ENCODE results near the gene ATP6V0A4.
"Not testable (repeated sequence)": the region's sequence is repeated elsewhere in the genome, so short reads cannot be mapped to it uniquely, and the experiment has no call there.

Gene ATP6V0A4

DNA sequence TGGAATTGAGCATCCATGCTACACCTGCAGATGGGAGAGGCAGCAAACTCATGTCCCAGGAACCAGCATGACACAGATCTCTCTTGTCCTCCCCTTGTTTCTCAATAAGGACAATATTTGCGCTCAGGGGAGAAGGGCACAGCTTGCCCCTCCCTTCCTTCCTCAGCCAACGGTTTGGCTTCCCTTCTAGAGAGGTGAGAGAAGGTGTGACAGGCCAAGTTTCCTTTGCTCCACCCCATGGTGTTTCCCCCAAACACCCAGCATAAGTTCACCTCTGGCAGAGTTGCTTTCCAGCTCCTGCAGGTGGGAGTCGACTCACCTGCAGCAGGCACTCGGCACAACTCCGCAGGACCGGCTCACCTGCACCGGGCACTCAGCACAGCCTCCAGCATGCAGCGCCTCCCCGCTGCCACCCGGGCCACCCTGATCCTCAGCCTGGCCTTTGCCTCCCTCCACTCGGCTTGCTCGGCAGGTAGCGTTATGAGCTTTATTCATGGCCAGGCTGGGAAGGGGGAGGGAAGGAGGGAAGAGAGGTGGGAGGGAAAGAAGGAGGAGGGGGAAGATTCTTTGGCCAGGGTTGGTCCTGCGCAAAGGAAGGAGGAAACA is at the start of gene ATP6V0A4, which contains the start of gene TMEM213:
Gene ATP6V0A4, minus strand, starts transcription at position 482 of the 606 bp plus-strand sequence. CDS start 26,949 bp downstream, outside the sequence.
Gene TMEM213, plus strand, starts transcription at position 280 of the 606 bp plus-strand sequence. Its CDS starts 111 bp downstream, at position 391.
- DNase-seq: no peak

DNA sequence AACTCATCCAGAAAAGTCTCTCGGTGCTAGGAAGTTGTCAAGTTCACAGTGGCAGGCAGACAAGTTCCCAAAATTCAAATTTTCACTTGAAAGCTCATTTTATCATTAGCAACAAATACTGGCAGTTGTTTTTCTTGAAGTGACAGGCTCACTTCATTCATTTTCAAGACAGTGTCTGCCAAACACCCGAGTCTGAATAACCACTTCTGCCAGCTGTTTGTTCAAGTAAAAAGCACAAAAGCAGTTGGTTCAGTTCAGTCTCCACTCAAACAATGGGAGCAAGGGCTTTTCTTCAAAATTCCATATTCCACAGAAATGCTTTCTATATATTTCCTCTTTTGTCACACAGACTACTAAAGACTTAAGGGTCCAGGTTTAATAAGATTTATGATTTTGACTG is 47.7 kb upstream of the ATP6V0A4 start:
- no peak for DNase-seq

DNA sequence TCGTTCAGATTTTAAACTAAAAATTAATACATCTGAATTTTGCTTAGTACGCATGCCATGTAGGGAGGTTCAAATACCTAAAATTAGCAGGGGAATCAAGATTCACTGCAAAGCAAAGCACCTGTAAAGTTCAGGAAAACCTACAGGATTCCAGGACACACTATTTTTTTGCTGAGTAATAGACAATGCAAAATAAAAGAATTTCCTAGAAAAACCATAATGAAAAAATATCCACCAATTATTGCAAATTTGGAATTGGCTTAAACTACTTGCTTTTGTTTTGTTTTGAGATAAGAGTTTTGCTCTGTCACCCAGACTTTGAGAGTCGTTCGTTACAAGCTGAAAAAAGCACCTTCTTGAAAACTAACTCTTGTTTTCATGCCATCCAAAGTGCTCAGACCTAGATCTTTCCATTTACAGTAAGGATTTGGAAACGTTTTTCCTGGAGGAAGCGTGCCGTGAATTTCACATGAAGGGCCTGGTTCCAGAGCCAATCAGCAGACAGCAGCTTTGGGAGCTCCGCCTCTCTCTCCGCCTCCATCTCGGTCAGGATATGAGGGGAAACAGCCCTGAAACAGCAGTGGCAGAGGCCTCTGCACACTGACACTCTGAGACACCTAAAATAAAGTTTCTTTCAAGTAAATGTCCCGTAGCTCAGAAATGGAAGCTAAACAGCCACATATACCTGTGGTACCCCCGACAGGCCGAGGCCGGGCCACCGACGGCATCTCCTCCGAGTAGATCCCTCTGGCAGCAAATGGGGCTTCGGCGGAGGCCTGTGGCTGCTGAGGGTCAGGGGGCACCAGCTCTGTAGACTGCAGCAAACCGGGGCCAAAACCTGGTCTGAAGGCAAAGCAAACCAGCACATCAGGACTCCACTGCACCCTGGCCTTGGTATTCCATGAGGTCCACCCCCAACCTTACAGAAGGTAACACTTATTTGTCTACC is 45.9 kb upstream of the ATP6V0A4 start:
- no peak for DNase-seq

DNA sequence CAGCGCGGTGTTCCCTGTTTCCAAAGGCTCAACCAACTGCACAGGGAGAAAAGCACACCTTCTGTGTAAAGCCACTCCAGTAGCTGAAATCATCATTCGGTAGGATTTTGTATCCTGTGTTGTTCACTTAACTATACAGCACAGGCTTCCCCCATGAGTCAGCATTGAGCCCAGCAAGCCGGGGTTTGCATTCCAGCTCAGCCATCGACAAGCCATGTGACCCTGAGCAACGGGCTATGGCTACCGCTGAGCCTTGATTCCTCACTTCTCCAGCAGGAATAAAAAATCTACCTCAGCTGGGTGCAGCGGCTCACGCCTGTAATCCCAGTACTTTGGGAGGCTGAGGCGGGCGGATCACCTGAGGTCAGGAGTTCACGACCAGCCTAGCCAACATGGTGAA is 44.1 kb upstream of the ATP6V0A4 start:
- no peak for DNase-seq

DNA sequence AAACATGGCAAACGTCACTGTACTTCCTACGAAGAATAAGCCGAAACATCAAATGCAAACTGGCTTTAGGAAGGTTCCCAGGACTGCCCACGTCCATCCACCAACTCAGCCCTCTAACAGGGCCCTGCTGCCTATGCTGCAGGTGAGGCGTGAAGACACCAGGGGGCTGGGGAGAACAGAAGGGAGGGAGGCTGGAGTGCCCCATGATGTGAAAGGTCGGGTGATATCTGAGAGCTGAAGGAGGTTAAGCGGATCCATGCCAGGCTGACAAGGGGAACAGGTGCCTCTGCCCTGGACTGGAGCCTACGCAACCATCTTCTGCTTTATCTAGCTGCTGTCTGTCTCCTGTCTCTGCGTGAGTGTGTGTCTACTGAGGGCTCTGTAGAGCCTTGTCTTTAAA is 40.2 kb upstream of the ATP6V0A4 start:
- DNase-seq: no peak

DNA sequence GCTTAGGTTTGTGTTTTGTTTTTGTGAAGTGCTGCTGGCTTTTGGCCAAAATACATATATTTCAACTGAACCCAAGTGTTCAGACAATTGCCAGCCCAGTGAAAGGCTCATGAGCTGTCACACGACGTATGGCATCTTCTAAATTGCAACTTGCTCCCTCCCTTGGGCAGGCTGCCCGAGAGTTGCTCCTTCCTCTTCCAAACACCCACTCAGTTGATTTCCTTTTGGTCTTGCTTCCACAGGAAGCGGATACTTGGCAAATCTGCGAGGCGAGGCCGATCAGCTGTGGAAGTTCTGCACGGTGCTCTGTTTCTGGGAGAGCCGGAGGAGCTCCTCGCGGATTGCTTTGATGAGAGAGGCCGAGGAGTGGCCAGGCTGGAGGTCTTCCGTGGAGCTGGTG is 39.6 kb upstream of the ATP6V0A4 start:
- DNase-seq: no peak

DNA sequence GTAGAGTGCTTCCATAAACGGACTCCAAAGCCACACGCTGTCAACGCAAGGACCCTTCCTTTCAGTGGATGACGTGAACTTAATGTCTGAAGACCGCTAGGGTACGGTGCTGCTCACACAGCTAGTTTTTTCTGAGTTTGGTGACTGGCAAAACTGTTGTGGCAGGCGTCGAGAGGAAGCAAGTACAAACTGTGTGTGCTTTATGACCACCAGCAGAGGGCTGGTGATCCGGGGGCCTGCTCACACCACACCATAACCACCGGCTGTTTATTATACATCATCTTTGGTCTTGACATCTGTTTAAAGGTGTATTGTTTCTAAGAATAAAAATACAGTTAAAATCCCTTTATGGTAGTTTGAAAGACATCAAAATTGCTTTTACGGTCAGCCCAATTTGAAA is 37.1 kb upstream of the ATP6V0A4 start:
- DNase-seq: no peak

DNA sequence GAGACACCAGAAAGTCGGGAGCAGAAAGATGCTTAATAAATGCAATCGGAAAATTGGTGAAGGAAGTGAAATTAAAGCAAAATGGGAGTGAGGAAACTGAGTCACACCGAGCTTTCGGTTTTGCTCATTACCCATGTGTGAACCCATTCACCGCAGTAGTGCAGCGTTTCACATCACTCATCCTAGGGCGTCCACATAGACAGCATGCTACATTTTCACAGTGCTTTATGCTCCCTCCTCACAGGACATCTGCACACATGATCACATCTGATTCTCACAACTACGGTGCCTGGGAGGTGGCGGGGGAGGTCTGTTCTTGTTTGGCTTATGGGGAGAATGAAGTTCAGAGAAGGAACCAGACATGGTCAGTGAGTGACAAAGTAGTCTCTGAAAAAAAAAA is 36.6 kb upstream of the ATP6V0A4 start:
- DNase-seq: peak; percentile 10 to 17

DNA sequence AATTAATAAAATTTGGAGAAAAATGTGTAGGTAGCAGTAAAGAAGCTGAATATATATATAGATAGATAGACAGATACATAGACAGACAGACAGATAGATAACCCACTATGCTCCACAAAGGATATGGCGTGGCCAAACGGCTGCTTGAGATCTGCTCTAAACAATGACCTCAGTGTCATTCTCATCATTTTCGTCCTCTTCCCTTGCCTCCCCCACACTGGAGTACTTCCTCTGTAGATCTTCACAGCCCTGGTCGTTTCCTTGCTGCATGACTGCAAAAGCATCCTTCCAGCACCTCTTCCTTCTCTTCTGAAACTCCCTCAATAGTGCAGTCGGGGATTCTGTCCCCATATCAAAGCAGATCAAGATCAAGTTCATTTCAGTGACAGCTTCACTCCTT is 35.6 kb upstream of the ATP6V0A4 start:
- DNase-seq: no peak

DNA sequence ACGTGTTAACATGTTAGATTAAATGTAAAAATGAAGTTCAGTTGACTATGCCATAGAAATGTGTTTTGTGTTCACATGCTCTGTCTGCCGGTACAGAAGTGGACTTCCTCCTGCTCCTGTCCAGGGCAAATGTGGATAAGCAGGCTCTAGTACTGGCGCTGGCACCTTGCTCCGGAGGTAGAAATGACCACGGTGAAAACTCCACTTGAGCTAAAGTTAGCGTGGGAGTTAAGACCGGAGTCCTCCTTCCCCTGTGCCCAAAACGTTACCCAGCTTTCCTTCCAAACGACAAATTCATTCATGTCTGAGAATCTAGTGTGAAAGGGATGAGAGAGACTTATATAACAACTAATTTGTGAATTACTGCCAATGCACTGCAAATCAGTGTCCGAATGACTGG is 35.0 kb upstream of the ATP6V0A4 start:
- DNase-seq: no peak

DNA sequence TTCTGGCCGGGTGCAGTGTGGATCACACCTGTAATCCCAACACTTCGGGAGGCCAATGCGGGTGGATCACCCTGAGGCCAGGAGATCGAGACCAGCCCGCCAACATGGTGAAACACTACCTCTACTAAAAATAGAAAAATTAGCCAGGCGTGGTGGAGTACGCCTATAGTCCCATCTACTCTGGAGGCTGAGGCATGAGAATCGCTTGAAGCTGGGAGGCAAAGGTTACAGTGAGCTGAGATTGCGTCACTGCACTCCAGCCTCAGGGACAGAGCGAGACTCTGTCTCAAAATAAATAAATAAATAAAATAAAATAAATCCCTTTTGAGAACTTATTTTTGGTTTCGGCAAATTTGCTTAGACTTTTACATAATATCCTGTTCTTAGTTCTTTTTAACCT is 31.3 kb upstream of the ATP6V0A4 start:
- DNase-seq: no peak

DNA sequence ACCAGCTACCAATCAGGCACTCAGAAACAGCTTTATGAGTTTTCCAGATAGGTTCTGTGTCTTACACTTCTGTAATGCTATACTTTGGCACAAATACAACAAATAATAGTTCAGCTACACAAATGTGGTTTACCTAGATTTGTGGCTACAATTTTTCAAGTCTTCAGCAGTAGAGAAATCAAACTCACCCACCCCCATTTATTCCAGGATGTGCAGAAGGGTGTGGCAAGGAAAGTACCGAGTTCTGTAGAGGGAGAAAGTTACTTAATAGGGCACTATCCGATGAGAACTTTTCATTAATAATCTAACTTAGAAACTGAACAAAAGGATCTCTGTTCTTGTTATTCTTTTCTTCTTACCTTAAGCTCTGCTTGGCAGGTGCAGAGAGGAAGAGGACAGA is 30.3 kb upstream of the ATP6V0A4 start:
- DNase-seq: no peak

DNA sequence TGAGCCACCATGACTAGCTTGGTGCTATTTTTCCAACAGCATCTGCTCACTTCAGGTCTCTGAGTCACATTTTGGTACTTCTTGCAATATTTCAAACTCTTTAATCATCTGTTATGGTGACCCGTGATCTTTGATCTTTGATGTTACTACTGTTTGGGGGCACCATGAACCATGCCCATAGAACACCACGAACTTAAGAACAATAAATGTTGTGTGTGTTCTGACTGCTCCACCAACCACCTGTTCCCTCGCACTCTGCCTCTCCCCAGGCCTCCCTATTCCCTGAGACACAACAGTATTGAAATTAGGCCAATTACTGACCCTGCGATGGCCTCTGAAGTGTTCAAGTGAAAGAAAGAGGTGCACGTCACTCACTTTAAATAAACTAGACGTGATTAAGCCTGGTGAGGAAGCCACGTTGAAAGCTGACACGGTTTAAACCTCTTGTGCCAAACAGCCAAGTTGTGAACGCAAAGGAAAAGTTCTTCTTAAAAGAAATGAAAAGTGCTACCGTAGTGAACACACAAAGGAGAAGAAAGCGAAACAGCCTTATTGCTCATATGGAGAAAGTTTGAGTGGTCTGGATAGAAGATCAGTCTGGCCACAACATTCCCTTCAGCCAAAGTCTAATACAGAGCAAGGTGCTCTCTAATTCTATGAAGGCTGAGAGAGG is 27.2 kb upstream of the ATP6V0A4 start:
- DNase-seq: no peak

DNA sequence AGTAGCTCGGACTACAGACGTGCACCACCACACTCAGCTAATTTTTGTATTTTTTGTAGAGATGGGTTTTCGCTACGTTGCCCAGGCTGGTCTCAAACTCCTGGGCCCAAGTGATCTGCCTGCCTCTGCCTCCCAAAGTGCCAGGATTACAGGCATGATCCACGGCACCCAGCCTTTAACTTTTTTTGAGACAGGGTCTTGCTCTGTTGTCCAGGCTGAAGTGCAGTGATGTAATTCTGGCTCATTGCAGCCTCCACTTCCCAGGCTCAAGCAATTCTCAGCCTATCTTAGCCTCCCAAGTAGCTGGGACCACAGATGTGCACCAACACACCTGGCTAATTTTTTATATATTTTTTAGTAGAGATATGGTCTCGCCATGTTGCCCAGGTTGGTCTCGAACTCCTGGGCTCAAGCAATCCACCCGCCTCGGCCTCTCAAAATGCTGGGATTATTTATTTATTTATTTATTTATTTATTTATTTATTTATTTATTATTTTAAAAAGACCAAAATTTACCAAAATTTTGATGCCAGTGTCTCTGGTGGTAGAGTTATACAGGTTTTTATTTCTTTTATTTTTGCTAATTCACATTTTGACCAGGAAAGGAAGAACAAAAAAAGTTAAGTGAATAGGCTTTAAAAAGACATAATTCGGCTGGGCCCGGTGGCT is 25.0 kb upstream of the ATP6V0A4 start:
- DNase-seq: no peak

DNA sequence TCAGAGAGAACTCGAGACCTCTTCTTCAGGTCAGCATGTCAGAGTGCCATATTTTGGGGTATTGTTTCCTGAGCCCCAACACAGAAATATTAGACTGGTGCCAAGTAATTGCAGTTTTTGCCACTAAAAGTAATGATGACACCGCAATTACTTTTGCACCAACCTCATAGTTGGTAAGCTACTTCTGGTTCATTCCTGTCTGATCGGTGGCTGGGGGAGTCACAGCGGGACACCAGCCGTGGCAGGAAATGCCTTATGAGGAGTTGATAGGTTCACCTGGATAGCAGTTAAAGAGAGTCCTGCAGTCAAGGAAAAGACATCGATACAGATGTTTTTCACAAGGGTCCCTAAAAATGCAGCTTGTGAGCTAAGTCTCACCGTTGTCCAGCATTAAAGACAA is 23.9 kb upstream of the ATP6V0A4 start:
- no peak for DNase-seq

DNA sequence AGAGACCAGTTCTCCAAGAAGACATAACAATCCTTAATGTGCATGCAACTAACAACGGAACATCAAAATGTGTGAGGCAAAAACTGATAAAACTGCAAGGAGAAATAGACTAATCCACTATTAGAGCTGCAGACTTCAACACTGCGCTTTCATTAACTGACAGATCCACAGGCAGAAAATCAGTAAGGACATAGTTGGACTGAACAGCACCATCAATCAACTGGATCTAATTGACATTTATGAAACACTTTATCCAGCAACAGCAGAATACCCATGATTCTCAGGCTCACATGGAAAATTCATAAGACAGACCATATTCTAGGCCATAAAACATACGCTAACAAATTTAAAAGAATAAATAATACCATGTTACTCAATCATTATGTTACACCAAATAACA is 21.6 kb upstream of the ATP6V0A4 start:
- no peak for DNase-seq

DNA sequence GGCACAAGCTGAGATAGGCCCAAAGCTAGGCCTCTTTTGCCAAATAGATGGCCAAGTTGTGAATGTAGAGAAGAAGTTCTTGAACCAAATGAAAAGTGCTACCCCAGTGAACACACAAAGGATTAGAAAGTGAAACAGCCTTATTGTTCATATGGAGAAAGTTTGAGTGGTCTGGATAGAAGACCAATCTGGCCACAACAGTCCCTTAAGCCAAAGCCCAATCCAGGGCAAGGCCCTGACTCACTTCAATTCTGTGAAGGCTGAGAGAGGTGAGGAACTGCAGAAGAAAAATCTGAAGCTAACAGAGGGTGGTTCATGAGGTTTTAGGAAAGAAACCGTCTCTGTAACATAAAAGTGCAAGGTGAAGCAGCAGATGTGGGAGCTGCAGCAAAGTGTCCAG is 18.7 kb upstream of the ATP6V0A4 start:
- DNase-seq: no peak

DNA sequence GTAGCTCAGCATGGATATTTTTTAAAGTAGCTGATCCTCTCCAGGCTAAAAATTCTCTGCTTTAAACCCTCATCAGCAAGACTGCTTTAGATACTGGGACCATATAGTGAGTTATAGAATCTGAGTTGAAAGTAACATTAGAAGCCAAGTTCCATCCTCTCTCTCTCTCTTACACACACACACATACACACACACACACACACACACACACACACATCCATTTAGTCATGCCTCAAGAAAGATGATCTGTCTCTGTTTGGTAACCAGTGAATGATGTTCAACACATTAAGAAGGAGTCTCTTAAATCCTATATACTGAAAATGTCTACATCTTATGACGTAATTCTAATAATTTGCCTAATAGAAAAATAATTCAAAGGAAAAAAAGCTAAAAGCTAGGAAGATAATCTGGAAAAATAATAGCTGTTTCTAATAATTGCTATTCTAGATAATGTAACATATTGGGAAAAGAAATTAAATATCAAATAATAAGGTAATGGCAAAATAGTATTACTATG is 16.9 kb upstream of the ATP6V0A4 start:
- DNase-seq: no peak

DNA sequence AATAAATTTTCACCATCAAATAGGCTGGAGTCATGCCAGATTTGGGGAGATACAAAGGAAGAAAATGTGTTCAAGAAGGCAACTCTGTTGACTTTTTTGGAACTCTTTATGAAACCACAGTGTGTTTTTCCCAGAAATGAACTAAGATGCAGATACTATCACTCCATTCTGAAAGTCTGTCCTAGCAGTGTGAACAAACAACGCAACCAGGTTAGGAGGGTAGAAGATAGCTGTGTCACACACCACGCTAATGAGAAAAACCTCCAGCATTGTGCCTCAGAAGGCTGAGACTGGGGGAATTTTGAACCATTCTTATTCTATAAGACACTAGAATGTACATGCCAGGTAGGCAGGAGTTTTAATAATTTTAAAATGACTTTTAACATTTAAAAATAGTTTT is 15.9 kb upstream of the ATP6V0A4 start:
- DNase-seq: no peak

DNA sequence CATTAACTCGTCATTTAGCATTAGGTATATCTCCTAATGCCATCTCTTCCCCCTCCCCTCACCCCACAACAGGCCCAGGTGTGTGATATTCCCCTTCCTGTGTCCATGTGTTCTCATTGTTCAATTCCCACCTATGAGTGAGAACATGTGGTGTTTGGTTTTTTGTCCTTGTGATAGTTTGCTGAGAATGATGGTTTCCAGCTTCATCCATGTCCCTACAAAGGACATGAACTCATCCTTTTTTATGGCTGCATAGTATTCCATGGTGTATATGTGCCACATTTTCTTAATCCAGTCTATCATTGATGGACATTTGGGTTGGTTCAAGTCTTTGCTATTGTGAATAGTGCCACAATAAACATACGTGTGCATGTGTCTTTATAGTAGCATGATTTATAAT is 13.3 kb upstream of the ATP6V0A4 start:
- not testable (repeated sequence) for DNase-seq

DNA sequence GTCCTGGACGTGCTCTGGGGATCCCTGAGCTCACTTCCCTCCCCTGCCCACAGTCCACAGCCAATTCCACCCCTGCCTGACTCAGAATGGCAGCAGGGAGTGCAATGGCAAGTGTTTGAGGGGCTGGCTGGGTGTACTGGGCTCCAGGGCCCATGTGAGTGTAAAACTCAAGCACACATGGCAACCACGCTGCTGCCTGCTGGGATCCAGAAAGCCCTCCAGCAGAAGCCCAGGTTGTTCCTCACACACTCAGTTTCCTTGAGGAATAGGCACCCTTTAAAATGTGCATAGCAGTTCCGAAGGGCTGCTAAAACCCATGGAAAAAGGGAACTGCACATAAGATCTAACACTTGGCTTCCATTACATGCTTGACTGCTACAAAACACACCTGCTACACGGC is 11.3 kb upstream of the ATP6V0A4 start:
- DNase-seq: no peak

DNA sequence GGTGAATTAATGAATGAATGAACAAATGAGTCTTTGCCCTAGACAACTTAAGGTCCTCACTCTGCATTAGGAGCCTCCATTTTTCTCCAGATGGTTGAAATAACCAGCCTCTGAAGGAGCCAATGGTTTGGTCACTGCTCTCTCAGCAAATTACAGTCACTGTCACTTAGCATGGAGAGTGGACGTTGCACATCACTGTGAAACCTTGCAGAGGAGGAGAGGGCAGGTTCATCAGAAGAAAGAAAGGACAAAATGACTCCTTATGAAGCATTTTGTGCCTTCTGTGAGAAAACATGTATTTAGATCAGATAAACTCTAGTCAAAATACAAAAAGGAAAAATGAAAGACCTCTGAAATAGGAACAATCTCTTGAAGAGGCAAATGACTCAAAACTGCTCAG is 6.6 kb upstream of the ATP6V0A4 start:
- DNase-seq: no peak

DNA sequence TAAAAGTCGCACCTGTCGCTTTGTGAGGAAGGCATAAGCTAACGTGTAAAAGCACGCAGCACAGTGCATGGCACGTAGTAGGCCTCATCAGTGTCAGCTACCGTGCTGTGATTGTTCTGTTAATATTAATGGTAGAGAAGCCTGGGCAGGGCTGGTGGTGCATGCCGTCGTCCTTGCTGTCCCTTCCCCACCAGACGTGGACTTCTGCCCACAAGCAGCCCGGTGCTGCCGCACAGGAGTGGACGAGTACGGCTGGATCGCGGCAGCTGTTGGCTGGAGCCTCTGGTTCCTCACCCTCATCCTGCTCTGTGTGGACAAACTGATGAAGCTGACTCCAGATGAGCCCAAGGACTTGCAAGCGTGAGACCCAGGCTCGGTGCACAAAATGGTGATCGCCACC is 4.7 kb upstream of the ATP6V0A4 start:
- no peak for DNase-seq
